HT1080 (cell line): ENCODE results near the gene SLIRP. TPM values are rescaled to one million over a fixed set of nuclear protein-coding genes. Genes with fewer than 3 reads are reported as not detected.
A peak's percentile ranks its signal among the peaks of the same experiment; 100 is the strongest.
"Not testable (repeated sequence)": the region's sequence is repeated elsewhere in the genome, so short reads cannot be mapped to it uniquely, and the experiment has no call there.

Experiments used
- DNase-seq: peaks from one replicate; pipeline ENCODE4 v3.0.0-alpha.2; 2015; ENCODE audit warnings: low read depth
- total RNA-seq: library from RNA; depleted of rRNA; stranded (reverse); fragments of >200 nt; shearing (Covaris generic); gene quantifications from 2 replicates; pipeline ENCODE4 v1.2.3, GENCODE V29; 2014; rRNA removed

Gene SLIRP
- total RNA-seq, 1 experiment from 2014 or later = 403 TPM

GRCh38 chr14:77741438-77741837 lies 33.5 kb downstream of the SLIRP start:
- no peak for DNase-seq

DNA sequence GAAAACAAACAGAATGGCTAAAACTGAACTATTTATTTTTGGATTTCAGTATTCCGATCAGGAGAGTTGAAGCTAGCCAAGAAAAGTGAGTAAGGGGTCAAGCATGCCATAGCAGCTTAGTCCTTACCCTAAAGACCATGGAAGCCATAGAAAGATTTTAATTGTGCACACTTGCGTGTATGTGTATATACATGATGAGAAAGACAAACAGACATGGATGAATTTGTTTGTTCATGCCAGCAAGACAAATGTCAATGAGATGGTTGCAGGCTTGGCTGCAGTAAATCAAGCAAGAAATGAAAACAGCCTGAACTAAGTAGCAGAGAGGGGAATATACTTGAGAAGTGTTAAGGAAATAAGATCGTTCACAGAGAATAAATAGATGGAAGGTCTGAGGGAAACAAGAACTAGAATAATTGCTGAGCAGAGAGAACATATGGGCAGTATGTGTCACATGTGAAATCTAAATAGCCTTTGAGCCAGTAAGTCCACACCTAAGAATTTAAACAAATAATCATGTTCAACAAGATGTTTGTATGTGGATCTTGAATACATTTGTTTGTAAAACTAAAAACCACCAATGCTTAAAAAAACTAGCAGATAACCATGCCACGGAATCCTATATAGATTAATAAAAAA lies 38.3 kb downstream of the SLIRP start:
- DNase-seq = no peak

GRCh38 chr14:77747425-77747824 lies 39.5 kb downstream of the SLIRP start:
- not testable (repeated sequence) for DNase-seq

DNA sequence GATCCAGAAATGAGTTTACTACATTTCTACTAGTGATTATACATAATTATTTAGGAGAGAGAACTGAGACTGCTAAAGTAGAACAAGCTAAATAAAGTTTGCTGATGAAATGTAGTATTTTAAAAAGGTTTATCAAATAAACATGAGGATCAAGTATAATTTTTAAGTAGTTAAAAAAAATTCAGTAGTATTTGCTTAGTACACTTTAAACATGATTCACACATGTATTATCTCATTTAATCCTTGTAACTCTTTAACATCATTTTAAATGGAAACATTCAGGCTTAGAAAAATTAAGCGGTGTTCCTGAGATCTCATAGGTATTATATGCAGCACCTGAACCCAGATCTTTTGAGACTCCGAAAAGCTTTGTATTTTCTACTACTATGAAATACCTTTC lies 44.4 kb downstream of the SLIRP start:
- DNase-seq = no peak

GRCh38 chr14:77752799-77753516 lies 45.1 kb downstream of the SLIRP start:
- DNase-seq = no peak

- peak; percentile 92 for DNase-seq
Observed at GRCh38 chr14:77760381-77761204, 52.7 kb downstream of the SLIRP start, which contains the start of gene SNW1. SNW1 (minus strand) TSS chr14:77761156; CDS start chr14:77761127, 29 bp downstream.

DNA sequence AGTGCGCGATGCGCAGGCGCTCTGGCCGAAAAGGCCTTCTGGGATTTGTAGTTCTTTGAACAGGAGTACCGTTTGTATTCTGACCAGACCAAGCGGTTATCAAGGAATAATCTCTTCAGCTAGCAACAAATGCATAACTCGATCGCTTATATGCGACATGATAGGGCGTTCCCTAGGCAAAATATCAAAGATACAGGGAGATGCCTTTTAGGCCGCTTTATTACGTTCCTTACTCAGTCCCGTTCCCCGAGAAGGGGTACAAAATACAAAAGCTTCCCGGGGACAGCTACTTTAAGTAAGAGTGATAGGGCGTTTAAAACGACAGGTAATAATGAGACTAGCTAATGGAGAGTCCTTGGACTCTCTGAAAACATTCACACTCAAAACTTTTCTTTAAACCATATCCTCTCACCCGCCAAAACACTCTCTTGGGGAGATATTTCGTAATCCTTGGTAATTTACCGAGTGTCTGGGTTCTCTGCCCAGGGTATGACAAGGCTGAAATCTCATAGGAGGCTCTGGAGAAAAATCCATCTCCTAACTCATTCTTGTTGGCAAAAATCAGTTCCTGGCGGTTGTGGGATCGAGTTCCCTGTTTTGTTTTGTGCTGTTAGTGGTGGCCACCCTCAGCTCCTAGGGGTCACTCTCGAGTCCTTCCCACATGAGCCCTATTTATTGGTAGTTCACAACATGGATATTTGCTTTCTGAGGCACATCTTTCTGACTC lies 53.5 kb downstream of the SLIRP start:
- DNase-seq = peak; percentile 42

- no peak for DNase-seq
Observed at GRCh38 chr14:77763316-77763715, 55.4 kb downstream of the SLIRP start.

DNA sequence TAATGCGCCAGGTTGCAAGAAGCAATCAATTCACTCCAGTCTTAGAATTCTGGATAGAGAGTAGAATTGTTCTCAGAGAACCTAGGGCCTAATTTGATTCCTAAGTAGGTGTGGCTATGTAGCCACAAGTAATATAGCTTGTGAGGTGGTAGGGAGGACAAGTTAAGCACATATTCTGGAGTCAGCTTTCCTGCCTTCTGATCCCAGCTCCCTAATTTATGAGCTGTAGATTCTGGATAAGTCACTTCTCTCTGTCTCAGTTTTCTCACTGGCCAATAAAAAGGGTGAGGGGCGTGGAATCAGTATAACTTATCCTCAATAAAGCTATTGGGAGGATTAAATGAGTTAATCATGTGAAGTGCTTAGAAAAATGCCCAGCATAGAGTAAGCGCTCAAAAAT lies 56.1 kb downstream of the SLIRP start:
- no peak for DNase-seq

Other genes with a start within 250 kb of the SLIRP start
- not detected in 2 replicates for gene ISM2, start 209.3 kb upstream of the SLIRP start, total RNA-seq
- 15.7 and 17.9 TPM in 2 replicates for gene SPTLC2, start 91.5 kb upstream of the SLIRP start, total RNA-seq
- 19.3 and 20.3 TPM in 2 replicates for gene ALKBH1, start 80 bp upstream of the SLIRP start, total RNA-seq
- gene SNW1, start 53.1 kb downstream of the SLIRP start, total RNA-seq = 79.6 and 82.1 TPM in 2 replicates
- 3.1 and 3.6 TPM in 2 replicates for gene ADCK1, start 92.0 kb downstream of the SLIRP start, total RNA-seq